Endodermal cell (in vitro differentiated cells): Measurements from ENCODE around the gene TRMT1. TPM values are rescaled to one million over a fixed set of nuclear protein-coding genes. Genes with fewer than 3 reads are reported as not detected.

Experiments
- DNase-seq: peaks from one replicate; pipeline ENCODE4 v3.0.0-alpha.2; 2017
- H3K27ac ChIP-seq: 2 replicates; pipeline ENCODE4 v1.5.1; 2013; ENCODE audit warnings: mild to moderate bottlenecking, low read depth, low read length, moderate library complexity
- H3K27me3 ChIP-seq: 2 replicates; pipeline ENCODE4 v1.6.1; 2013; ENCODE audit warnings: mild to moderate bottlenecking, low read length, moderate library complexity; ENCODE audit not compliant: insufficient read depth, control insufficient read depth, poor library complexity, severe bottlenecking
- H3K36me3 ChIP-seq: 2 replicates; pipeline ENCODE4 v1.7.0; 2013; ENCODE audit warnings: mild to moderate bottlenecking, low read length, moderate library complexity; ENCODE audit not compliant: control insufficient read depth, insufficient read depth
- H3K4me1 ChIP-seq: one replicate; pipeline ENCODE4 v1.7.0; 2013; ENCODE audit warnings: low read length; ENCODE audit not compliant: control insufficient read depth, insufficient read depth
- H3K4me3 ChIP-seq: 2 replicates; pipeline ENCODE4 v1.5.1; 2013; ENCODE audit warnings: mild to moderate bottlenecking, low read length, moderate library complexity
- H3K9ac ChIP-seq: 2 replicates; pipeline ENCODE4 v1.6.1; 2013; ENCODE audit warnings: mild to moderate bottlenecking, low read length, moderate library complexity; ENCODE audit not compliant: poor library complexity, severe bottlenecking; ENCODE audit errors: extremely low read depth
- H3K9me3 ChIP-seq: 2 replicates; pipeline ENCODE4 v1.6.1; 2013; ENCODE audit warnings: mild to moderate bottlenecking, low read length, moderate library complexity; ENCODE audit not compliant: control insufficient read depth
- H3K27ac Mint-ChIP-seq: 2 replicates; pipeline ENCODE4 v1.8.0; 2020; ENCODE audit warnings: mixed read lengths
- H3K27me3 Mint-ChIP-seq: 2 replicates; pipeline ENCODE4 v1.8.0; 2021; ENCODE audit warnings: mild to moderate bottlenecking, mixed read lengths; ENCODE audit not compliant: insufficient read depth
- H3K36me3 Mint-ChIP-seq: 2 replicates; pipeline ENCODE4 v1.8.0; 2020; ENCODE audit warnings: low read depth, mixed read lengths
- H3K4me1 Mint-ChIP-seq: 2 replicates; pipeline ENCODE4 v1.8.0; 2020; ENCODE audit warnings: mixed read lengths
- H3K4me3 Mint-ChIP-seq: 2 replicates; pipeline ENCODE4 v1.8.0; 2020; ENCODE audit warnings: mild to moderate bottlenecking, moderate library complexity, mixed read lengths
- H3K9me3 Mint-ChIP-seq: 2 replicates; pipeline ENCODE4 v1.8.0; 2020; ENCODE audit warnings: mild to moderate bottlenecking, mixed read lengths
- WGBS, 2 experiments: methylation state at CpG; one replicate each; pipeline versions ENCODE4 v1.1.5 to v1.1.7; 2013; ENCODE audit warnings: missing lambda C conversion rate in 2 of 2, mixed read lengths in 1 of 2; ENCODE audit not compliant: insufficient coverage in 1 of 2, insufficient read length in 1 of 2; 5-methylcytosine and 5-hydroxymethylcytosine counted together
- total RNA-seq, 2 donors: library from RNA; stranded (reverse); fragmentation: NEBNext Ultra II Directional in 1 of 2; extraction: Animal tissue kit (Norgen Biotek cat#: 25700) in 1 of 2; gene quantifications; 2 replicates in 1 of 2; 3 replicates in 1 of 2; pipeline ENCODE4 v1.2.1, GENCODE V29; 2021
- TF ChIP-seq, protein P1 (sequence below): fragments of 200-600 bp; sonication (generic); conservative IDR thresholded peaks from 2 replicates; pipeline ENCODE4 v1.5.0; 2021; ENCODE audit warnings: antibody characterized with exemption, mild to moderate bottlenecking

The TRMT1 gene
- total RNA-seq, 2 donors from 2014 or later: 51.3 to 66.2 TPM

DNA sequence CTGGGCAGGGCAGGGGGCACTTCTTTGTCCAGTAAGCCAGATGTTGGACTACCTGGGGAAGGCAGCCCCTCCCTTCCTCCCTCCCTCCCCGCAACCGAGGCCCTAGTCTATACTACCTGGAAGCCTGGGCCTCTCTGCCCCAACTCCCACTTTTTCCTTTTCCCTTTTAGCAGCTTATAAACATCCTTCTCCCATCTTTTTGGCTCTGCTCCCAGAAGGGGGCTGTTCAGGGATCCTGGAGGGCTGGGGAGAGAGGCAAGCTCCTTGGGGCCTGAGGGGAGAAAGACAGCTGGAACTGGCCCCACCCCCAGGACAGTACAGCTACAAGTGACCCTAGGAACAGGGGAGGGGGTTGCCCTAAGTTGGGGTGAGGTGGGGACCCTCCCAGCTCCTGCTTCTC lies 58.8 kb downstream of the TRMT1 start:
- Mint-ChIP-seq H3K9me3 (no peaks in the 10 kb centered on the region), H3K36me3 (no peaks in the 10 kb centered on the region), H3K27me3 (peaks cover 95% of the 10 kb centered on the region), H3K4me3 (no peak overlapping the region), H3K4me1 (peaks cover 21% of the 10 kb centered on the region), H3K27ac (no peak overlapping the region)
- 75% methylated on average over 2 of the region's 2 CpGs; no CpG with 5 or more reads in 1 of the 2 experiments for WGBS, 2 experiments
- Histone ChIP-seq H3K9me3 (no peaks in the 10 kb centered on the region), H3K27ac (no peak overlapping the region), H3K9ac (no peak overlapping the region), H3K27me3 (peaks cover 94% of the 10 kb centered on the region), H3K36me3 (no peaks in the 10 kb centered on the region), H3K4me3 (no peak overlapping the region), H3K4me1 (peaks cover 20% of the 10 kb centered on the region)
- no peak for DNase-seq
- TF ChIP-seq, protein P1, sequence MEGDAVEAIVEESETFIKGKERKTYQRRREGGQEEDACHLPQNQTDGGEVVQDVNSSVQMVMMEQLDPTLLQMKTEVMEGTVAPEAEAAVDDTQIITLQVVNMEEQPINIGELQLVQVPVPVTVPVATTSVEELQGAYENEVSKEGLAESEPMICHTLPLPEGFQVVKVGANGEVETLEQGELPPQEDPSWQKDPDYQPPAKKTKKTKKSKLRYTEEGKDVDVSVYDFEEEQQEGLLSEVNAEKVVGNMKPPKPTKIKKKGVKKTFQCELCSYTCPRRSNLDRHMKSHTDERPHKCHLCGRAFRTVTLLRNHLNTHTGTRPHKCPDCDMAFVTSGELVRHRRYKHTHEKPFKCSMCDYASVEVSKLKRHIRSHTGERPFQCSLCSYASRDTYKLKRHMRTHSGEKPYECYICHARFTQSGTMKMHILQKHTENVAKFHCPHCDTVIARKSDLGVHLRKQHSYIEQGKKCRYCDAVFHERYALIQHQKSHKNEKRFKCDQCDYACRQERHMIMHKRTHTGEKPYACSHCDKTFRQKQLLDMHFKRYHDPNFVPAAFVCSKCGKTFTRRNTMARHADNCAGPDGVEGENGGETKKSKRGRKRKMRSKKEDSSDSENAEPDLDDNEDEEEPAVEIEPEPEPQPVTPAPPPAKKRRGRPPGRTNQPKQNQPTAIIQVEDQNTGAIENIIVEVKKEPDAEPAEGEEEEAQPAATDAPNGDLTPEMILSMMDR: no peak

DNA sequence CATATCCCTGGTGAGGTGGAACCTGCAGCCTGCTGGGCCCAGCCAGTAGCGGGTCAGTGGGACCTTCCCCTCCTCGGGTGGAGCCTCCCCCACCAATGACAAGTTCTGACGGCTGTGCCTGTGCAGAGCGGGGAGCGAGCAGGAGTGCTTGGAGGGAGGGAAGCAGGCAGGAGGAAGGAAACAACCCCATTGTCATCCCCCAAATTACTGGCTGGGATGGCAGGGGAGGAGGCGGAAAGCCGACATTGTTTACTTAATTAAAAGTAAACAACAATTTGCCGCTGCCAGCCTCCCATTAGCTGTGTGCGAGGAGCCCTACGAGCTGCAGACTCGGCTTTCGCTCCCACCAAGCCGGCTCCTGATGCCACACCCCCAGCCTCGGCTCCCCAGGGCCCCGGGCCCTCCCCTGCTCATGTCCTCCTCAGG lies 59.4 kb downstream of the TRMT1 start:
- TF ChIP-seq, protein P1: no peak
- DNase-seq: peak; percentile 52
- Histone ChIP-seq H3K36me3 (no peaks in the 10 kb centered on the region), H3K9me3 (no peaks in the 10 kb centered on the region), H3K4me1 (peaks cover 21% of the 10 kb centered on the region), H3K27me3 (peaks cover 94% of the 10 kb centered on the region), H3K9ac (no peak overlapping the region), H3K4me3 (no peak overlapping the region), H3K27ac (no peak overlapping the region)
- WGBS, 2 experiments: 17 to 38% methylated on average over 1 to 13 of the region's 15 CpGs
- peaks cover 21% of the 10 kb centered on the region for H3K4me1 Mint-ChIP-seq
- no peaks in the 10 kb centered on the region for H3K36me3 Mint-ChIP-seq
- no peaks in the 10 kb centered on the region for H3K9me3 Mint-ChIP-seq
- H3K4me3 Mint-ChIP-seq: no peak overlapping the region
- peaks cover 95% of the 10 kb centered on the region for H3K27me3 Mint-ChIP-seq
- no peak overlapping the region for H3K27ac Mint-ChIP-seq

DNA sequence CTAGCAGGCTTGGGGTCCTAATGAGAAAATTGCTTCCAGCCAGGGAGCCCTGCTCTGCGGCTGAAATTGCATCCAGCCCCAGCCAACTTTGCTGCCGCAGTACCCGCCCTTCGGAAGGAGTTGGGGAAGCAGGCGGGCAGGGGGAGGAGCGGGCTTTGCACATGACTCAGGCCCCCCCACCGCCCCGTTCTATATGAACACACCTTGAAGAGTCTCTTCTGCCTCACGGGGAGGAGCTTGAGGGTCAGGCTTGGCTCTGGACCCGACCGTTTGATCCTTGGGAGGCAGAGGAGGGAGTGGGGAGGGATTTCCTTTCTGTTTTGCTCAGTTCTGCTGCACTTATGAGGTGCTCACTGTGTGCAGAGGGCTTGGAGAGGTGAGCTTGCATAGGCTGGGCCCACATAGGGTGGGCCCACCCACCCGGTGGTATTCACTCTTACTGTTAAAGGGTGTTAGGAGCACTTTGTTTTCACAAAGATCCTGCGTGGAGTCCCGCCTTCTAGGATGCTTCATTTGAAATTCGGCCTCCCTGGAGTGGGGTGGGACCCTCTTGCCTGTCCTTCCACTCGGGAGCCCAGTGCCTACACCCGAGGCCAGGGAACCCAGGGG lies 60.4 kb downstream of the TRMT1 start:
- H3K9me3 Mint-ChIP-seq: no peaks in the 10 kb centered on the region
- Histone ChIP-seq H3K9ac (no peak overlapping the region), H3K4me3 (no peak overlapping the region), H3K27ac (peak overlapping the region; percentile 38), H3K9me3 (no peaks in the 10 kb centered on the region), H3K27me3 (peaks cover 88% of the 10 kb centered on the region), H3K36me3 (no peaks in the 10 kb centered on the region), H3K4me1 (peaks cover 25% of the 10 kb centered on the region)
- H3K4me1 Mint-ChIP-seq: peaks cover 28% of the 10 kb centered on the region
- no peaks in the 10 kb centered on the region for H3K36me3 Mint-ChIP-seq
- peak; percentile 84 for DNase-seq
- TF ChIP-seq, protein P1: no peak
- no peak overlapping the region for H3K27ac Mint-ChIP-seq
- 36 to 37% methylated on average over 10 to 17 of the region's 17 CpGs for WGBS, 2 experiments
- peak overlapping the region; percentile 8 for H3K4me3 Mint-ChIP-seq
- H3K27me3 Mint-ChIP-seq: peaks cover 95% of the 10 kb centered on the region
